ENCODE measurements around the gene ATAD3B.

DNA sequence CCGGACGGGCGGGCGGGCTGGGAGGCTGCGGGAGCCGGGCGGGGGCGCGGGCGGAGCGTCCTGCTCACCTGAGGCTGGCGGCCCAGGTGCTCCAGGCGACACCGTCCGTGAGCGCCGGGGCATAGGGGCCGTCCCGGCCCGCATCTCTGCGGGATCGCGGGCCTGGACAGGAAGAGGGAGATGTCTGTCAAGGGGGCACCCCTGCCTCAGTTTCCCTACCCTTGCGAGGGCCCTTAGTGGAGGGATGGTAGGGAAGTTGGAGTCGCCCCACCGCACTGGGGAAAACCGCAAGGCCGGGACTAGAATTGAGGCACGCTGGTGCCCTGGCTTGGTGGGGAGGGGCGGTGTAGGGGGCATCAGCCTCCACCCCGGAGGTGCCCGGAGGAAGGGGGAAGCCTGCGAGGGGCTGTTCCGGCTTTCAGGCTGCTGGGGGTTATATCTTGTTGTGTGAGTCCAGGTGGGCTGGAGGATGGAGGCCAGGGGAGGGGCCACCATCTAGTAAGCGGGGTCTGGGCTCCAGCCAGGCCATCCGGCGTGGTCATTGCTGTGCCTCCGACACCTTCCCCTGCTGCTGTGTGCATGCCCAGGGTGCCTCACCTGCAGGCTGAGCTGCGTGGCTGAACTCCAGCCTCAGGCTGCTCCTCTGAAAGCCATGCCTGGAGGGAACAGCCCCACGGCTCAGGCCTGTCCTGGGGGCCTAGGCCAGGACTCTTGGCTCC lies 35.5 kb upstream of the ATAD3B start:
- TF ChIP-seq, protein P1, sequence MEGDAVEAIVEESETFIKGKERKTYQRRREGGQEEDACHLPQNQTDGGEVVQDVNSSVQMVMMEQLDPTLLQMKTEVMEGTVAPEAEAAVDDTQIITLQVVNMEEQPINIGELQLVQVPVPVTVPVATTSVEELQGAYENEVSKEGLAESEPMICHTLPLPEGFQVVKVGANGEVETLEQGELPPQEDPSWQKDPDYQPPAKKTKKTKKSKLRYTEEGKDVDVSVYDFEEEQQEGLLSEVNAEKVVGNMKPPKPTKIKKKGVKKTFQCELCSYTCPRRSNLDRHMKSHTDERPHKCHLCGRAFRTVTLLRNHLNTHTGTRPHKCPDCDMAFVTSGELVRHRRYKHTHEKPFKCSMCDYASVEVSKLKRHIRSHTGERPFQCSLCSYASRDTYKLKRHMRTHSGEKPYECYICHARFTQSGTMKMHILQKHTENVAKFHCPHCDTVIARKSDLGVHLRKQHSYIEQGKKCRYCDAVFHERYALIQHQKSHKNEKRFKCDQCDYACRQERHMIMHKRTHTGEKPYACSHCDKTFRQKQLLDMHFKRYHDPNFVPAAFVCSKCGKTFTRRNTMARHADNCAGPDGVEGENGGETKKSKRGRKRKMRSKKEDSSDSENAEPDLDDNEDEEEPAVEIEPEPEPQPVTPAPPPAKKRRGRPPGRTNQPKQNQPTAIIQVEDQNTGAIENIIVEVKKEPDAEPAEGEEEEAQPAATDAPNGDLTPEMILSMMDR (IDR thresholded peaks at IDR 0.05; ENCODE audit: low read depth, low read length), result no peak
- TF ChIP-seq EZH2phosphoT487 (IDR thresholded peaks at IDR 0.05; ENCODE audit: low read depth), result no peak
